Parietal lobe (tissue), 1 donor: ENCODE measurements around the gene NR1I2. TPM values are rescaled to one million over a fixed set of nuclear protein-coding genes. Genes with fewer than 3 reads are reported as not detected.

Experiments
- total RNA-seq: library from RNA; depleted of rRNA; stranded (reverse); fragments of >200 nt; gene quantifications from one replicate; pipeline ENCODE4 v1.2.3, GENCODE V29; 2014

The NR1I2 gene
- 0.63 TPM for total RNA-seq

GRCh38 chr3:119781330-119782198 is at the start of gene NR1I2:
Gene NR1I2 (plus strand): TSS chr3:119782101.

Other genes with a start within 250 kb of the NR1I2 start
- gene CD80, start 222.5 kb upstream of the NR1I2 start, total RNA-seq: not detected
- 1.3 TPM for gene ADPRH, start 202.6 kb upstream of the NR1I2 start, total RNA-seq
- 0.31 TPM for gene PLA1A, start 184.2 kb upstream of the NR1I2 start, total RNA-seq
- 2.5 TPM for gene POPDC2, start 121.5 kb upstream of the NR1I2 start, total RNA-seq
- gene COX17, start 104.7 kb upstream of the NR1I2 start, total RNA-seq: 16.0 TPM
- 13.5 TPM for gene CFAP91, start 79.1 kb upstream of the NR1I2 start, total RNA-seq